Germinal center (tissue), 1 donor: ENCODE data around the gene SPATS2.
A peak's percentile ranks its signal among the peaks of the same experiment; 100 is the strongest.

Source experiments
- DNase-seq: peaks from one replicate; pipeline ENCODE4 v3.0.0; 2012; ENCODE audit warnings: mixed read lengths, low spot score

SPATS2 gene

DNA sequence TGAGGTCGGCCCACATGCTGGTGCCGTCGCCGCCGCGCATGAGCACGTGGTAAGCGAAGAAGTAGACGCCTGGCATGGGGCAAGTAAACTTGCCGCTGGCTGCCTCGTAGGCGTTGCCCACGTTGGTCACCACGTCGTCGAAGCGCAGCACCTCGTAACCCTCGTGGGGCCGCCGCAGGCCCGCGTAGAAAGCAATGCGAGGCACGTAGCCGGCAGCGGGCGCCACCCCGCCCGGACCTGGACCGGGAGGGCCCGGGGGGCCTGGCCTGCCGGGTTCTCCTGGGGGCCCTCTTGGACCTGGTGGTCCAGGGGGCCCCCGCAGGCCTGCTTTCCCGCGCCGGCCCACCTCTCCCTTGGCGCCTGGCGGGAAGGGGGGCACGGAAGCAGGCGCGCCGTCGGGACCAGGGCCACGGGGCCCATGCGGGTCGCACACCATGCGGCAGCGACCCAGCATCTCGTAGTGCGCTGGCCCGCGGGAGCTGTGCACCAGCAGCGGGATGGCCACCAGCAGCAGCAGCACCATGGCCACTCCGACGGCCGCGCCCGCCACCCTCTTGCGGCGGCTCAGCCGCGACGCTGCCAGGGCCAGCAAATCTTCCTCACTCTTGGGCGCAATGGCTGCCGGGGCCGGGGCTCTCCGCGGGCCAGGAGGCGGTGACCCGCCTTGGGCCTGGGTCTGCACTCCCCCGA lies 31.2 kb upstream of the SPATS2 start:
- DNase-seq: no peak

DNA sequence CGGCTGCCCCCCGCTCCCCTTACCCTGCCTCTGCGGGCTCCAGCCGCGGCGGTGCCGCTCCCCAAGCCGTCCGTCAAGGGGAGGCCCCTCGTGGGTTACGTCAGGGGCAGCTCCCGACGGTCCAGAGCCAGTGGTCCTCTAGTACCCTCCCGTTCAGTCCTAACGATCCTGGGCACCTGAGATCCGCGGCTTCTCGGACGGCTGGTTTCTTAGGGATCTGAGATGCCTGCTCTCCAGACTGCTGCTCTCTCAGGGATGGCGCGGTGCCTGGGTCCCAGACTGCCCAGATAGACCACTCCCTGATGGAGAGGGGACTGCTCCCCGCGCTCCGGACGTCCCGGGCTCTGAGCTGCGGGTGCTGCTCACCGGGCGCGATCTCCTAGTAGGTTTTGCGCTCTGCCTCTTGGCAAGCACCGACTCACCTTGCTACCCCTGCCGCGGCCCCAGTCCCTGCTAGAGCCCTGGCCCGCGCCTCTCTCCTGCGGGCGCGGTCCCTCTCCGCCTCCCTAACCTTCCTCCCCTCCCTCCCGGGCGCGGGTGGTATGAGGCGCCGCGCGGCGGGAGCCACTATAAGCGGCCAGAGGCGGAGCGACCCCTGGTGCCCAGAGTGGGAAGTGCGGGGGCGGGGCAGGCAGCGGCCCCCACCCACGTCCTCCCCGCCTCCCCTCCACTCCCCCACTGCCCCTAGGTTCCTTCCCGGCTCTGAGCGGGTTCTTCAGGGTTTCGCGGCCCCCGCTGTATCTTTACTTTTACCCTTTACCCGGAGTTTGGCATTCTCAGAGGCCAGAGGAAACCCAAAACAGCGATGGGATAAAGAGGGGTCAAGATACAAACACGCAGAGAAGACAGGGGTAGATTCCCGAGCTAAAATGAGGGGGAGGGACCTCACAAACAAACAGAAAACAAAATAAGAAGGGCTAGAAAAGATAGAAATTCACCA lies 30.3 kb upstream of the SPATS2 start, which contains the start of gene C1QL4:
C1QL4 (minus strand) TSS at position 544 of the 940 bp plus-strand sequence. CDS start 711 bp downstream, outside the sequence.
- peak; percentile 90 for DNase-seq

DNA sequence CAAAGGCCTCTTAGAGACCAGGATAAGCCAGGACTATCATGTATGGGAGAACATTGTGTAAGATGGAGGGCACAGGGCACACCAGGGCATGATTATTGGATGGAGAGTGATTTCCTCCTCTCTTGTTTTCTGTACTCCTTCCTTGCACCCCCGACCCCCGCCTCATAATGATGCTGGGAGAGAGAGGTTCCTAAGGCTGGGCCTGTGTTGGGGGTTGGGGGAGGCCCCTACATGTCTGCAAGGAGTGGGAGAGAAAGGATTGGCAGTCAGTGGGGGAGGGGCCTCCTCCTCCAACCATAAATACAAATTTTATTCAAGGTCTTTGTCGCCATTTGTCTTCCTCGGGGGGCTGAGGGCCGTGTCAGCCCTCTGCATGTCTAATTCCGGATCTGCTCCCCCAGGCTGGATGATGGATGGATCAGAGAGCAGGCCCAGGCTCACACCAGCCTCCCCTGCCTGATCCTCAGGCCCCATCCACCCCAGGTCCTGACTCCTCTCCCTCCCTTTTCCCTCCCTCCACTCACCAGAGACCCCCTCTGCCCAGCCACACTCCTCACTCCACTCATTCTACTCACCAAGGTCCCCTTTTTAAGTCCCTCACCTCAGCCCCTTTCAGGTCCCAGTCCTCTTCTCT lies 28.3 kb upstream of the SPATS2 start:
- no peak for DNase-seq

DNA sequence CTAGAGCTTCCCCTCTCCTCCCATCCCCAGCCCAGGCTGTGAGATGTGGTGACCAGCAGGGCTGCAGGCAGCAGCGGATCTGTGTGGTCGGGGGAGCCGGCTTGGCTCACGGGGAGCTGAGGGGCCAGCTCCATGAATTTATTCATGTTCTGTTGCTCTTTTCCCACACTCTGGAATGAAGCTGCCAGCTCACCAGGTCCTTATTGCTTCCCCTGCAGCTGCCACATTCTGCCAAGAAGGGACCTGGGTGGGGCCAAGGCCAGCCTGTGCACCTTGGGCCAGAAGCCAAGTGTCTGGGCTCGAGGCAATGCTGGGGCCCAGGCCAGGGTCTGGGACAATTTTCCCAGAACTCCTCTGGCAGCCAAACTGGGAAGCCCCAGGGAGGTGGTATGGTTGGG lies 27.8 kb upstream of the SPATS2 start:
- no peak for DNase-seq

DNA sequence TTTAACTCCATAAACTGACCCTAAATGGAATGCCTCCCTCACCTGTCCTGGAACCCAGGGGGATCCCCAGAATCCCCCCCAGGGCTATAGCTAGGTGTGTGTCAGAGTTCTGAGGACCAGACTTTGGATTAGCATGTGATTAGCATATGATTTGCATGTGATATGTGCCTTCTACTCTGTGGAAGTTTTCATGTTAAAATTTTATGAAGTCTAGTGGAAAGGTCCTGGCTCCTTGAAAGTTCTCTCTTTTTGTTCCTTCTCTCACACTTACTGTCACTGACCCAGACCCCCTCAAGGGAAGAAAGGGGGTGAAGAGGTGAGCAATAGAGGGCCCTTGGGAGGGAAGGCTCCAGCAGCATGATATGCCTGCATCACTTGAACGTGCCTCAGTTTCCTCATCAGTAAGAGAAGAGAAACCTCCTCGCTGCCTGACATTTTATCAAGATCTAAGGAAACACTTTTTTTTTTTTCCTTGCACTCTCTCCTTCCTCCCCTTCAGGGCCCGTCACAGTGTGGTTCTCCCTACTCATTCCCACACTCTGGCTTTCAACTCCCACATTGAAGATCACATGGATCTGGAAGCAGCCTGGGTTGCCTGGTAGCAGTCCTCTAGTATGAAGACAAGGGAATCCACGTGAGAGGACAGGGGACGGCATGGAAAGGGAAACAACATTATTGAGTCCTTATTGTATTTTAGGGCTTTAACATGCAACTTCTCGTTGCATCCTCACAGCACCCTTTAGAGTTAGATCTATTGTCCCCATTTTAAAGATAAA lies 27.0 kb upstream of the SPATS2 start:
- no peak for DNase-seq

DNA sequence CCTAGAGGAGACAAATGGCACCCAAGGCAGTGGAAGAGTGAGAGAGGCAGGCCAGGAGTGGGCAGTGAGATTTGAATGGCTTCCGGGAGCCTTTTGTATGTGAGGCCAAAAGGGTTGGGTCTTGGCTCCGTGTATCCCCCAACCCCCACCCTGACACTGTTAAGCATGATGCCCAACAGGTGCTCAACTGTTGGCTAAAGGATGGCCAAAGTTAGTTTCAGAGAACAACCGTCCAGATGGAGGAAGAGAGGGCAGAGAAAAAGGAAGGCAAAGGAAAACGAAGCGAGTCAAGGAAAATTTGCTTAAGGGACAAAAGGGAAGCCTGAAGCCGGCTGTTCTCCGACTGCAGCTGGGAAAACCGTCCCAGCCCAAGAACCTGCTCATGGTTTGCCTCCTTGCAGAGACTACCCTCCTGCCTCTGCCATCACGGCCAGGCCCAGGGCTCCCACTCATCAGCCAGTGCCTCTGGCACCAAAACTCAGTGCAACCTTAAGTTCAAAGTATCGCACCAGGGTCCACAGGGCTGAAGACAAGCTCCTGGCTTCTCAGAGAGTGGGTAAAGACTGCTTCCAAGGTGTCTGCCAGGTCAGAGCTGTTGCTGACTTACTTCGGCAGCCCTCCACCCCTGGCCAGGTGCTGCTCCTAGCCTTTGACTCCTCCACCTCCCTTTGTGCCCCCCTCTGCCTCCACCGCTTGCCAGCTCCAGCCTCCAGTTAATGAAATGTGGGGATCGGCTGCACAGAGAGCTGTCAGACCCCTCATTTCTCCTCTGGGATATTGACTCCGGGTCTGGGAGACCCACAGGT lies 26.1 kb upstream of the SPATS2 start:
- DNase-seq: no peak

DNA sequence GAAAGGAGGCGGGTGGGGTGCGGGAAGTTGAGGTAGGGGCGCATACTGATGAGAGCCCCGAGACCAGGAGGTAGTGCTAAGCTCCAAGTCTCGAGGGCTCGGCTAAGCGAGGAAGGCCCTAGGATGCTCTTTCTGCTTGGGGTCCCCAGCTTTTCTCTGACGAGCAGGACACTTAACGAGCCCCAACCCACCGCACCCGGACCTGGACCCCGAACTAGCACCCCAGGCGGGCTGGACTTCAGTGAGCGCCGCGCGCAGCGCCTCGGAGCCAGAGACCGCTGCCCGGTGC lies 25.5 kb upstream of the SPATS2 start:
- DNase-seq: no peak

DNA sequence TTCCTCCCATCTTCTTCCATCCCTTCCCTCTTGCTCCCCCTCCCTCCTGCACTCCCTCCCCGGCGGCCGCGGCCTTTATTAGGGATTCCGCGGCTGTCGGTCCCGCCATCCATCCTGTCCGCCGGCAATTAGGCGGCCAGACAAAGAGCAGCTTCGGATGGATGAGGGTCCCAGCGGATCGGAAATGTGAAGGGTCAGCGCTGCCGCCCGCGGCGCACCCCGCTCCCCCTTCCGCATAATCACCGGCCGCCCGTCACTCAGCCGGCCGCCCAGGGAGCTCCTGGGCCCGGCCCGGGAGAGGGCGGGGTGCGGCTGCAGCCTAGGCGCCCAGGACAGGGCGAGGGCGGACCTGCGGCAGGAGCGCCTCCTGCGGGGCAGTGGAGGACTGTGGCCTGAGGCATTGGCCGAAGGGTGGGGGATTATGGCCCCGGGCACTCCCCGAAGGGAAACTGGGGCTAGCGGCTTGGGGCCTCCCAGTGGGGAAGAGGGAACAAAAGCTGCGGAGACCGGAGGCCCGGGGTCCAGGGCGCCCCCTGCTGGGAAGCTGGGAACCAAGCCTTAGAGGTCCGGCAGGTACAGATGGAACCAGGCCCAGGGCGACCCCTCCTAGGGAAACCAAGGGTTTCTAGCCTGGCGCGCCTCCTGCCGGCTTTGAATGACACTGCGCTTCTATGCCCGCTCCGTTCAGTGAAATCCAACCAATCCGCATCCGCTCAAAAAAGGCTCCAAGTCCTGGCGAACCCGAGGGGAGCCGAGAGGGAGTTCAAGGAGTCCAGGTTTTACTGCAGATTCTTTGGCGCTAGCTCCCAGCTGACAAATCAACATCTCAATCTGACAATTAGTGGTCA lies 25.0 kb upstream of the SPATS2 start:
- peak; percentile 89 for DNase-seq

DNA sequence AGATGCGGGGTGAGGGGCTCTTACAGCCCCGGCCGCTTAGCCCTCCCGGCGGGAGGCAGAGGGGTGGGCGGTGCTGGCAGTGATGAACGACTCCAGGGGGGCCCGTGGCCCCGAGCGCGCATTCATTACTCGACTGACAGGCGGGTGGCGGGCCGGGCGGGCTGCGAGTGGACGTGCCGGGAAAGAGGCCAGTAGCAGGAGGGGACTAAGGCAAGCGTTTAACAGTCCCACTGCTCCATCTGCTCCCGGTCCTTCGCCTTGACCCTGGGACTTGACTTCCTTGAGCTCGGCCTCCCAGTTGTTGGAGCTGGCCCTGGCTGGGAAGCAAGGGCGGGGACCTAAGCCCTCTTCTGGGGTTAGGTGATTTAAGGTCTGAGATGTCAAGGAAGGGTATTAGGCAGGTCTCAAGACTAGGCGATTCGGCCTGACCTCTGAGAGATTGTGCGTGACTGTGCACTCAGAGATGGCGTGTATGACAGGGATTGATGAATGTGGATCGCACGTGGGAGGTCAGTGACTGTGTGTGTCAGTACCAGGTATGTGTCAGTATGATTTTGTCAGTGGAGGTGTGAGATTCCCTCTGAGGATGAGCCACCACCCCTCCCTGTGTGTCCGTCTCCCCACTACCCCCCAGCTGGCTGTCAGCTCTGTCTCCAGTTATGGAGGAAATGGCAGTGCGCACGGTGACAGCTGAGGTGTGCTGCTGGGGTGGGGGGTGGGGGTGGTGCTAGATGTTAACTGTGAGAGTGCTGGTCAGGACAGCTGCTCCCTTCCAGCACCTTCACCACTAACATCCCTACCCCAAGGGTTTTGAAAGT lies 24.1 kb upstream of the SPATS2 start:
- no peak for DNase-seq

DNA sequence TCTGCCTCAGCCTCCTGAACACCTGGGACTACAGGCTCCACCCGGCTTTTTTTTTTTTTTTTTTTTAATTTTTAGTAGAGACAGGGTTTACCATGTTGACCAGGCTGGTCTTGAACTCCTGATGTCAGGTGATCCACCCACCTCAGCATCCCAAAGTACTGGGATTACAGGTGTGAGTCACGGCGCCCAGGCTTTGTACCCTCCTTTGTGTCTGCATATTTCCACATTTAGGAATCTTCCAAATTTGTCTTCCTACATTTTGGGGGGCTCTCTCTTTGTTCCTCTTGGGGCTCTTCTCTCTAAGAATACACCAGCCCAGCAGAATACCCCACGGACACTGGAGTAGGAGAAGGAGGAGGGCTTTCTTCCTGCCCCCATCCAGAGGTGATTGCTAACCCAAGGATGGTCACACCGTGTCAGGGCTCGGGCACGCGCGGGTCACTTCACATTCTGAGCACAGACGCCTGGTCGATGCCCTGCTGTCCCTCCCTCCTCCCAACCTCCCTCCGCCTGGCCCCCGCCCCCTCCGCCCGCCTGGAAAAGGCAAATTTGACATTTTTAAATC lies 22.7 kb upstream of the SPATS2 start:
- no peak for DNase-seq

DNA sequence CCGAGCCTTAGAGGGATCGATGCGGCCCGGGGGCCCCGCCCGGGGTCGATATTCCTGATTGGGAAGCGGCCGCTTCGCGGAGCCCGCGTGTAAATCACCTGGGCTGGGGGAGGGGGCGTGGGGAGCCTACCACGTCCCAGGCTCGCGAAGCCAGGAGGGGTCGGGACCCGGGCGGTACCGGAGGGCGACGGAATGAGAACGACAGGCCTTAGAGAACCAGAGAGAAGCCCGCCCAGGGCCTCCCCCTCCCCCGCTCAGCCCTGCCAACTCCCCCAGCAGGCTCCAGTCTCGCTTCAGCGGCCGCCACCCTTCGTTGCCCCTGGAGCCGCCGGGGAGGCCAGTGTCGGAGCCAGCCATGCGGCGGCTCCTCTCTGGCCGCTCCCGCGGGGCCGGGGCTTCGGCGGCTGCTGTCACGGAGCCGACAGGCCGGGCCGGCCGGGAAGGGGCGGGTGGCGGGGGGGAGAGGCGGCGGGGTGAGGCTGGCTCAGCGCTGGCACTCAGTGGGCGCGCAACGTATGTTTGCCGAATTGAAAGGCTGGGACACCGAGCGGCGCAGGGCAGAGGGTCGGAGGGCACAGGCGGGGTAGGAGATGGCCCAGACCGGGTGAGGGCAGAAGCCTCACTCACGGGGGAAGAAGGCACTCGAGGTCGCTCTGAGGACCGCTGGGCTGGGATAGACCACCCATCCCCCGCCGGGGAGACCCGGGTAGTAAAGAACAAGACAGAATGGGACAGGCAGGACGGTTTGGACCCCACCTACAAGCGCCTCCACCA lies 22.0 kb upstream of the SPATS2 start:
- peak; percentile 77 for DNase-seq

DNA sequence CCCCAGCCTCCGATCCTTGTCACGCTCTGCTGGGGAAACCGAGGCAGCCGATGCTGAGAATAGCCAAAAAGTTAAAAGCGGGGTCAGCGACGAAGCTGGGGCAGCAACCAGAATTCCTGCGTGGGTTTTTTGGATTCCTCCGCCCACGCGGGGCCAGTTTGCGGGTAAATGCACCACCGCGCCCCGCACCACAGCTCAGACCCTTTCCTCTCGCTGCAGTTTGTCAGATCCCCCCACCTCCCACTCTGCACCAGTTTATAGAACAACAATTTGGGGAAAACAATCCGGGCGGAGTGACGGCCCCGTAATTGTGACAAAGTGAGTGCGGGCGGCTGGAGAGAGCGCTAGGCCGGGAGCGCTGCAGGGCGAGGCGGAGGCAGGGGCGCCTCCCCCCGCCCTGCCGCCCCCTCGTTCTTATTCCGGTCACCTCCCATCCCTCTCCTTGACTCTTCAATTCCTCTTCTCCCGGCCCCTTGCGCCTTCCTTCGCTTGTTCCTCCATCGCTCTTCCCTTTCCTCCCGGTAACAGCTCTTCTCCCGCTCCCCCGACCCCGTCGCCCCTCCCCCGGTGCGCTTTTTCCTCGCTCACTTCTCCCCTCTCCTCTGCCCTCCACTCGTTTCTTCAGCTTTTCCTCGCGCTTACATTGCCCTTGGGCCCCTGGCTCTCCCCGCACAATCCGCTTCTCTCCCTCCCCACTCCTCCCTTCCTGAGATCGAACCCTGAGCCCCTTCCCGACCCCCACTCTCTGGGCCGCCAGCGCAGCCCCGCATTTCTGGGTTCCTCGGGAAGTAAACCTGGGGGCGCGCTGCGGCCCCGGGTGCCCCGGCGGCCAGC lies 21.2 kb upstream of the SPATS2 start:
- no peak for DNase-seq

DNA sequence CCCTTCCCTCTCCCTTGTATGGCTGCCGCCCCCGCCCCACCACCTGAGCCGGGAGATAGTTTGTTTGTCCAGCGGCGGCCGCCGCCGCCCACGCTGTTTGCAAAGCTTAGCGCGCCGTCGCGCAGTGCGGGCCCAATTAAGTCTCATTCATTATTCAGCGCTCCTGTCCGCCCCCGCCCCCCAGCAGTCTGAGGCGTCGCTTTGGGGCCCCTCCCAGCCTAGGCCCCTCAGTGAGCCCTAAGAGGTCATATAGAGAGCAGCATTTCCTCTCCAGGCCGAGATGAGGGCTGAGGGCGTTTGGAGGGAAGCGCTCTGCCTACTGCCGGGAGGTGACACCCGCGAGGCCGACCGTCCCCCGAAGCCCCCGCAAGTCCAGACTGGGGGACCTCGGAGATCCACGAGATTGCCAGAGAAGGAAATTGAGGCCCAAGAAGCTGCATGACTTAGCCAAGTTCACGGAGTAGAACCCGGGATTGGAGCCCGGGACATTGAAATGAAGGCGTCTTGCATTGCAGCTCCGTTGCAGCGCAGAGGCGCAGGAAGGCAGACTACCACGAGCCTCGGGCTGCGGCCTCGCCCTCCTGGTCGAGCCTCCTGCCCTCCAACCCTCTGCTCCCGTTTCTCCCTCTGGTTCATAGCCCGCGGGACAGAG lies 20.5 kb upstream of the SPATS2 start, which contains the start of gene DNAJC22:
DNAJC22 (plus strand) TSS at position 230 of the 652 bp plus-strand sequence. CDS start 1,985 bp downstream, outside the sequence.
- no peak for DNase-seq

DNA sequence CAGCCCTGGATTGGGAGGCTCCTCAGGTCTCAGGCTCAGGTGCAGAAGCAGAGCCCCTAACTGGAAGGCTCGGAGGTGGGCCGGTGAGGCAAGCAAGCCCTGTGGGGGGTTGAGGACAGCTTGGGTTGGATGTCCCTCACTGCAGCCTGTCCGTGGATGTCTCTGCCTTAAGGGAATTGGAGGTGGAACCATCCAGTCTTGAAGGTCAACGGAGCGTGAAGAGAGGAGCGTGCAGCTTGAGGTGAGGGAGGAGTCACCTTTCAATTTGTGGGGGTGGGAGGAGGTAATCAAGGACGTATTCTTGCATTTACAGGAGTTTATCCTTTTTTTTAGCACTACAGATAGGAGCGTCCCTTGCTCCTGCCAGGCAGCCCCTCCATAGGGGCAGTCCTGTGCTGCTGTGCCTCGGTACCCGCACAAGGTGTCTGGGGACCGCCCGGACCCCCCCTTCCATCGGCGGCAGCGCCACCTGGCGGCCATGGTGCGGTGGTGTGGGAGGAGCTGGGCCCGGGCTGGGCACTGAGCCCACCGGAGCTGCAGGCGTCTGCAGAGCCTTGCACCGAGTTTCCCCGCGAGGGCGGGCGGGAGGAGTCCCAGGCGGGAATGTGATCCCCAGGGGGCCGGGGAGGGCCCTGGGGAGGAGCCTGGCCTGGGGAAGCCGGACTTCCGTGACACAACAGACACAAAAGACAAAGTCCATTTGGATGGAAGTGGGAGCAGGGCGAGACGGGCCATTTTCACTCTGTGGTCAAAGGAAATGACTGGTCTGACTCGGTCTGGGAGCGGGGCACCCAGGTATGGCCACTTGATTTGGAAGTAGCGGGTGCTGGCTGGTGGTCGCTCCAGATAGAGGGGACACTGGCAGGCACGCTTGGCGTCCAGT lies 19.7 kb upstream of the SPATS2 start:
- DNase-seq: peak; percentile 93

DNA sequence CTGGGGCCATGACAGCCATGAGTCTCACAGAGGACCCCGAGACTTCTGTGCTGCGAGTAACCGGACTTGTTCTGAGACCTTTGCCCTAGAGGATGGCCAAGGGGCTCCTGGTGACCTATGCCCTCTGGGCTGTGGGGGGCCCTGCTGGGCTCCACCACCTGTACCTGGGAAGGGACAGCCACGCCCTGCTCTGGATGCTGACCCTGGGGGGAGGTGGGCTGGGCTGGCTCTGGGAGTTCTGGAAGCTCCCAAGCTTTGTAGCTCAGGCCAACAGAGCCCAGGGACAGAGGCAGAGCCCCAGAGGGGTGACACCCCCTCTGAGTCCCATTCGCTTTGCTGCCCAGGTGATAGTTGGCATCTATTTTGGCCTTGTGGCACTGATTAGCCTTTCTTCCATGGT lies 18.5 kb upstream of the SPATS2 start:
- DNase-seq: no peak

DNA sequence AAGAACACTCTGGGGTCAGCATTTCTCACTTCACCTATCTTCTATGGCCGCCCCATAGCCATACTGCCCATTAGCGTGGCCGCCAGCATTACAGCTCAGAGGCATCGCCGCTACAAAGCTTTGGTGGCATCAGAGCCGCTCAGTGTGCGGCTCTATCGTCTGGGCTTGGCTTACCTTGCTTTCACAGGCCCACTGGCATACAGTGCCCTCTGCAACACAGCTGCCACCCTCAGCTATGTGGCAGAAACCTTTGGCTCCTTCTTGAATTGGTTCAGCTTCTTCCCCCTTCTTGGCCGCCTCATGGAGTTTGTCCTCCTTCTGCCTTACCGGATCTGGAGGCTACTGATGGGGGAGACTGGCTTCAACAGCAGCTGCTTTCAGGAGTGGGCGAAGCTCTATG lies 18.0 kb upstream of the SPATS2 start:
- no peak for DNase-seq
